Measurements from ENCODE around the gene PBOV1.

PBOV1 gene

DNA sequence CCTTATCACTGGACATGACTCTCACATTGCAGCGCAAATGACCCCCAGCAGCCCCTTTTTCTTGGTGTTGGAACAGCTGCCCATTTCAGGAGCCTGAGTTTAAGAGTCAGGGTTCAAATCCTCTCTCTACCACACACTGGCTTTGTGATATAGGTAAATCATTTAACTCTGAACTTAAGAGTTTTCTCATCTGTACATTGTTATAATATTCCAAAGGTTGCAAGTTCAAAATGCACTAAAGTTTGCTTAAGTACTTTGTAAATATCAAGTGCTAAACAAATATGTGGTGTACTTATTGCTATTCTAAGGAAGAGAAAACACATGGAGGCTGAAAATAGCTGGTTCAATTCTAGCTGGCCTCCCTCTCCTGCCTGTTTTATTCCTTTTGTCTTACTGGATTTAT, 39.3 kb upstream of the PBOV1 start:
- TF ChIP-seq CTCF (IDR thresholded peaks at IDR 0.05; ENCODE audit: extremely low read depth, missing control alignments): no peak
- DNase-seq (ENCODE audit: low spot score): no peak

DNA sequence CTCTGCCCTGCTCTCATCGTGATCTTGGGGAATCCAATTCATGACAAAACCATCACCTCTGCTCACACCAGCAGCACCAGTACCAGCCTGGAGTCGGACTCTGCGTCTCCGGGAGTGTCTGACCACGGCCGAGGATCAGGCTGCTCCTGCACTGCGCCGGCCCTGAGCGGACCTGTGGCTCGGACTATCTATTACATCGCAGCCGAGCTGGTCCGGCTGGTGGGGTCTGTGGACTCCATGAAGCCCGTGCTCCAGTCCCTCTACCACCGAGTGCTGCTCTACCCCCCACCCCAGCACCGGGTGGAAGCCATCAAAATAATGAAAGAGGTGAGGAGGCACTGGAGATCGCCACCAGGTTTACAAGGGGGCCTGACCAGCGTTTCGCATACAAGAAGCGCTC, 37.2 kb upstream of the PBOV1 start:
- no peak for TF ChIP-seq CTCF (IDR thresholded peaks at IDR 0.05; ENCODE audit: extremely low read depth, missing control alignments)

GRCh38 chr6:138253731-138254130, 35.4 kb upstream of the PBOV1 start:
- no peak for DNase-seq (ENCODE audit: low spot score)
- TF ChIP-seq CTCF (IDR thresholded peaks at IDR 0.05; ENCODE audit: extremely low read depth, missing control alignments): no peak

More for the DNA sequence above, 37.2 kb upstream of the PBOV1 start:
- no peak for DNase-seq (ENCODE audit: low spot score)

GRCh38 chr6:138250513-138251247, 32.4 kb upstream of the PBOV1 start:
- TF ChIP-seq CTCF (IDR thresholded peaks at IDR 0.05; ENCODE audit: extremely low read depth, missing control alignments): no peak
- DNase-seq (ENCODE audit: low spot score): no peak

DNA sequence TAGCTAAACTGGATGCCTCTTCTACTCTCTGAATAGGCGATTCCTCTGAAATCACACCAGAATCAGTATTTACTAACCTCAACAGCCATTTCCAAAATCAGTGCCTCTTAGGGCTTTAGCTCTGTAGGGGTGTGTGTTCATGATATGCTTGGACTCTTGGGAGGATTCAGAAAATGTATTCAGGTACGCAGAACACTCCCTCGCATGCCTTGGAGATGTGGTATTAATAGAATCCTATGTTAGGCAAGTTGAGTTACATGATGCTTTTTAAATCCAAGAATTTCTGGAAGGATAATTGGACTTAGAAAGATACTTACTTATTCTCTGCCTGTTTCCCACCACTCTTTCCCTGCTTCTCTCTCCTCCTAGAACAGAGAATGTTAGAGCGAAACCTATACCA, 31.8 kb upstream of the PBOV1 start:
- TF ChIP-seq CTCF (IDR thresholded peaks at IDR 0.05; ENCODE audit: extremely low read depth, missing control alignments): no peak
- DNase-seq (ENCODE audit: low spot score): no peak

GRCh38 chr6:138248878-138249277, 30.6 kb upstream of the PBOV1 start:
- DNase-seq (ENCODE audit: low spot score): no peak
- TF ChIP-seq CTCF (IDR thresholded peaks at IDR 0.05; ENCODE audit: extremely low read depth, missing control alignments): no peak

DNA sequence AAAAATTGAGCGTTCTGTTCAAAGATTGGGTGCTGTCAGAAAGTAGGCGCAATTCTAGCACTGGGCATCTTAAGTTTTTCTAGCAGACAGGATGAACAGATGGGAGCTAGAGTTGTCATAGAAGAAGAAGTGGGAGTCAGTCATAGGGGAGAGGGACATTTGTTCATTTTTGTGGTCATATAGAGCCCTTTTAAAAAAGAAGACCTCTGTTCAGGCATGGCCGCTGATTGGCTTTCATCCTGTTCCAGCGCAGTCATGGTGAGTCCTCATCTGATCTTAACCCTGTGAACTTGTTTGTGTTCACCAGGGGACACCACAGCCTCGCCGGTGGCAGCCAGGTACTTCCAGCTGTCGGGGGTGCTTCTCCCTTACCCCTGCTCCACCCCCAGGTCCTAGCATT, 29.7 kb upstream of the PBOV1 start:
- no peak for DNase-seq (ENCODE audit: low spot score)

More for the DNA sequence above, 29.7 kb upstream of the PBOV1 start:
- TF ChIP-seq CTCF (IDR thresholded peaks at IDR 0.05; ENCODE audit: extremely low read depth, missing control alignments): no peak
